Bronchial epithelial cell (primary cell): ENCODE measurements around the gene SWT1. TPM values are rescaled to one million over a fixed set of nuclear protein-coding genes. Genes with fewer than 3 reads are reported as not detected.

Experiments
- DNase-seq: peaks from one replicate; pipeline ENCODE4 v3.0.0-alpha.2; 2010; ENCODE audit warnings: low read depth
- FAIRE-seq: peaks from 2 replicates; lab custom pipeline; 2011; peaks lifted over from hg19 to GRCh38; lab: Jason Lieb, UNC
- H3K27me3 ChIP-seq: 2 replicates; pipeline ENCODE4 v1.5.1; 2011; ENCODE audit warnings: low read length; ENCODE audit not compliant: control insufficient read depth, insufficient read depth
- H3K36me3 ChIP-seq: 2 replicates; pipeline ENCODE4 v1.5.1; 2011; ENCODE audit warnings: low read length; ENCODE audit not compliant: control insufficient read depth, insufficient read depth
- H3K4me3 ChIP-seq: 2 replicates; pipeline ENCODE4 v1.5.1; 2011; ENCODE audit warnings: mild to moderate bottlenecking, low read depth, low read length, control low read depth
- CTCF ChIP-seq: IDR thresholded peaks from 2 replicates; pipeline ENCODE4 v1.5.1; 2011; ENCODE audit warnings: mild to moderate bottlenecking, moderate library complexity, low read length, control low read depth, inconsistent platforms; ENCODE audit not compliant: insufficient read depth, severe bottlenecking
- total RNA-seq: library from RNA; depleted of rRNA; stranded (reverse); fragments of >200 nt; gene quantifications from 2 replicates; pipeline ENCODE4 v1.2.1, GENCODE V29; 2014

Gene SWT1
- total RNA-seq, 1 donor from 2014 or later: 2.9 TPM

- no peak overlapping the region for H3K4me3 ChIP-seq
- no peaks in the 10 kb centered on the region for H3K27me3 ChIP-seq
- no peaks in the 10 kb centered on the region for H3K36me3 ChIP-seq
- no peak for TF ChIP-seq CTCF
- FAIRE-seq (no peak), DNase-seq (no peak)
These were observed 171.3 kb downstream of the SWT1 start for GRCh38 chr1:185328255-185328654.

GRCh38 chr1:185334182-185334581, 177.2 kb downstream of the SWT1 start:
- TF ChIP-seq CTCF: no peak
- Histone ChIP-seq H3K36me3 (no peaks in the 10 kb centered on the region), H3K27me3 (no peaks in the 10 kb centered on the region), H3K4me3 (no peak overlapping the region)
- FAIRE-seq (no peak), DNase-seq (no peak)

GRCh38 chr1:185337246-185337645, 180.3 kb downstream of the SWT1 start:
- Histone ChIP-seq H3K36me3 (no peaks in the 10 kb centered on the region), H3K27me3 (no peaks in the 10 kb centered on the region), H3K4me3 (no peak overlapping the region)
- FAIRE-seq (no peak), DNase-seq (peak; percentile 47)
- no peak for TF ChIP-seq CTCF

- DNase-seq (no peak), FAIRE-seq (no peak)
- H3K4me3 ChIP-seq: no peak overlapping the region
- H3K27me3 ChIP-seq: no peaks in the 10 kb centered on the region
- TF ChIP-seq CTCF: no peak
- H3K36me3 ChIP-seq: no peaks in the 10 kb centered on the region
These were observed 182.0 kb downstream of the SWT1 start for GRCh38 chr1:185338719-185339622.

GRCh38 chr1:185341196-185341781, 184.3 kb downstream of the SWT1 start:
- no peak for FAIRE-seq

More at GRCh38 chr1:185341196-185341781, 184.3 kb downstream of the SWT1 start:
- no peak overlapping the region for H3K4me3 ChIP-seq
- TF ChIP-seq CTCF: no peak
- H3K36me3 ChIP-seq: no peaks in the 10 kb centered on the region
- no peak for DNase-seq
- H3K27me3 ChIP-seq: no peaks in the 10 kb centered on the region

Other genes with a start within 250 kb of the SWT1 start
- 97.4 and 169 TPM in 2 replicates for gene NIBAN1, start 182.7 kb upstream of the SWT1 start, total RNA-seq
- gene RNF2, start 111.6 kb upstream of the SWT1 start, total RNA-seq: 15.0 and 19.2 TPM in 2 replicates
- 17.4 and 21.9 TPM in 2 replicates for gene TRMT1L, start 214 bp upstream of the SWT1 start, total RNA-seq
- gene IVNS1ABP, start 160.1 kb downstream of the SWT1 start, total RNA-seq: 34.8 and 72.7 TPM in 2 replicates